GM21528 (cell line): Measurements from ENCODE around the gene SHISA9.

ENCODE experiments used
- ATAC-seq: cut with Tn5 transposase; IDR thresholded peaks from one replicate; pipeline ENCODE4 v1.9.1; 2021; ENCODE audit warnings: mild to moderate bottlenecking, moderate library complexity; ENCODE audit not compliant: unreplicated experiment, low FRiP score

Gene SHISA9

GRCh38 chr16:13154799-13155198 is 253.4 kb downstream of the SHISA9 start:
- ATAC-seq: no peak

DNA sequence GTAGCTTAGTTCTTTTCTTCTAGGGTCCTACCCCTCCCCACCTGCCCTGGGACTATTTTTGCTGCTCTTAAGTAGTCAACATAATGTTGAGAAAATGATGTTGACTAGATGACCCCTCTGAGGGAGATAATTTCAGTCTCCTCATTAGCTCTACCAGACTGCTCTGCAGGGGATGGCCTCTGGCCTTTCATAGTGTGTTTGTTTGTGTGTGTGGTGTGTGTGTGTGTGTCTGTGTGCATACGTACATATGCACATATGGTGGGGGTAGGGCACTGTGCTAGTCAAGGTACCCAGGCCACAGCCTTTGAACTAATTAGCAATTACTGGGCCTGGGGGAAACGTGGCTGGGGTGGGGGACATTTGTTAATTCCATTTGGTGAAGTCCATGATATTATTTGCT is 254.0 kb downstream of the SHISA9 start:
- no peak for ATAC-seq

- ATAC-seq: no peak
Observed at GRCh38 chr16:13155780-13156179, 254.4 kb downstream of the SHISA9 start.

DNA sequence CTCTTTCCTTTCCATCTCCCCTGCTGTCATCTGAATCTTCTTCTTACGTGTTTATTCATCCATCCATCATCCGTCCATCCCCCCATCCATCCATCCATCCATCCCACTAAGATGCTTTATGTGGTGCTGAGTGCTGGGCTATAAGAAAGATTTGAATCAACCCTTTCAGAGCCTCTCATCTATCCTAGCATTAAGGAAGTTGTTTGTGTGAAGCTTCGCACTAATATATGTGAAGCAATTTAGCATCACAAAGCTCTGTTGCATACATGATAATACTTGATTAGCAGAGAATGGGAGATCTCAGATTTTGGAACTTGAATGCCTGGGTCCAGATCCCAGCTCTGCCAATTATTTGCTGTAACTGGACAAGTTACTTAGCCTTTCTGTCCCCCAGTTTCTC is 255.7 kb downstream of the SHISA9 start:
- no peak for ATAC-seq

DNA sequence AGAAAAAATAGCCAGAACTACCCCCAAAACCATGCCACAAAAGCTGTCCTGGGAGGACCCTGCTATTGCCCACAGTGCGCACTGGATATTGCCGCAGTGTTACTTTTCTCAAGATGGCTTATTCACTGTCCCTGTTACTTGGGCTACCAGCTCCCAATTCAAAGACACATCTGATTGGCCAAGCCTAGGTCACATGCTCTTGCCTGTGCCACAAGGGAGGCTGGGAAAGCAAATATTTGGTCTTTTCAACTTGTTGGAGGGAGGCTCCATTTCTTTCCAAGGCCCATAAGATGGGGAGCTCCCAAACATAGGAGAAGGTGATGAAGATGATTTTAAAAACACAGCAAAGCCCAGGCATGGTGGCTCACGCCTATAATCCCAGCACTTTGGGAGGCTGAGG is 257.0 kb downstream of the SHISA9 start:
- no peak for ATAC-seq

DNA sequence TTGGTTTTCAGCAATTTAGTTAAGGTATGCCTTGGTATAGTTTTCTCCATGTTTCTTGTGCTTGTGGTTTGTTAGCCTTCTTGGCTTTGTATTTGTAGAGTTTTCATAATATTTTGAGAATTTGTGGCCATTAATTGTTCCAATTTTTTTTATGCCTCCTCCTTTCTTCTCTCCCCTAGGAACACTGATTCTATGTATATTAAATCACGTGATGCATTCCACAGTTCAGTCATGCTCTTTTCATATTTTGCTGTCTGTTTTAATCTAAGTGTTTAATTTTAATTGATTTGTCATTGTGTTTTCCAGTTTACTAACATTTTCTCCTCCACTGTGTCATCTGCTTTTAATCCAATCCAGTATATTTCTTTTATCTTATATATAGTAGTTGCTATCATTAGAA is 263.6 kb downstream of the SHISA9 start:
- no peak for ATAC-seq

DNA sequence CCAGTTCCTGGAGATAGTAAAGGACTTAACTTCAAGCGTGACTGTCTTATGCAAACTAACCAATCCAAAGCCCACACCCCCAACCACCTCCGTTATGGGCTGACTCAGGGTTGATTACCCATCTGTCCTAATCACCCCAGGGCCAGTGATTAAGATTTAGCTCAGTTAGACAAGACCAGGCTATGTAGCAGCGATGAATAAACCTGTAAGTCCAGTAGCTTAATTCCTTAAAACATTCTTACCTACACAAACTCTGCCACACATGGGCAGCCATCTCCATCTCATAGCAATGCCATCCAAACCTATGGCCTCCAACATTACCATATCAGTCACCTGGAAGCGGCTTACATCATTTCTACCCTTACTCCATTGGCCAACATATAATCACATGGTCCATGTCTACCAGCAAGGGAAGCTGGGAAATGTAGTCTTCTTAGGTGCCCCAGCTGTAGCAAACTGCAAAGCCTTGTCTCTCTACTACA is 266.7 kb downstream of the SHISA9 start:
- no peak for ATAC-seq

- ATAC-seq: no peak
Observed at GRCh38 chr16:13171313-13171712, 269.9 kb downstream of the SHISA9 start.

DNA sequence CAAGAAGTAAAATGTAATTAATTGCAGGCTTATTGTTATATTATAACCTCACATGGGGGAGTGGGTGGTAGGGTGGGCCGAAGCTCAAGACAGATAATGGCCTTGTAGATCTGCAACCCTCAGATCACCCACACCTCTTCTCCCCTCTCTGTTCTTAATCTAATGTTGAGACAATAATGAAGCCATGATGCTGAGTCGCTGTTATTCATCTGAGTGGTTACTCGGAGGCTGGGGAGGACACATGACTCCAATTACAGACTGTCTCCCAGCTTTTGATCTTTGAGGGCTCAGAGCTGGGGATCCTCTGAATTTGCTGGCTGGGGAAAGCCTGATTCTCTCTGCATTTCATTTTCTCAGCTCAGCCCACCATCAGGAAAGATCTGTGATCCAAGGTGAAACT is 275.3 kb downstream of the SHISA9 start:
- no peak for ATAC-seq

GRCh38 chr16:13178318-13178717 is 276.9 kb downstream of the SHISA9 start:
- ATAC-seq: no peak

- ATAC-seq: no peak
Observed at GRCh38 chr16:13181432-13181831, 280.0 kb downstream of the SHISA9 start.

- ATAC-seq: no peak
Observed at GRCh38 chr16:13186813-13187212, 285.4 kb downstream of the SHISA9 start.

DNA sequence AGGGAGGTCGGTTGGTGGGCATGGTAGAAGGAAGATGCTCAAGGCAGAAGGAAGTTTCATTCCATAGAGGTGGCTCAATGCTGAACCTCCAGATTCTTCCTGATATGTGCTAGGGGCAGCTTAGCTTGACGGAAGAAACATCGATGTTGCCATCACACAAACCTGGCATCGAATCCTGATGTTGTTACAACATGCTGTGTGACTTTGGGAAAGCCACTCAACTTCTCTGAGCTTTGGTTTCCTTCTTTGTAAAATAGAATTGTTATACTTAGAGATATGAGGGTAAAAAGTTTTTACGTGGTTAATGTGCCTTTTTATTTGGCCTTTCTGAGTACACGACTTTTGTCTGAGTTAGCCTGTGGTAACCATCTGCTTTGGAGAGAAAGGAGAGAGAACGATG is 287.9 kb downstream of the SHISA9 start:
- no peak for ATAC-seq

DNA sequence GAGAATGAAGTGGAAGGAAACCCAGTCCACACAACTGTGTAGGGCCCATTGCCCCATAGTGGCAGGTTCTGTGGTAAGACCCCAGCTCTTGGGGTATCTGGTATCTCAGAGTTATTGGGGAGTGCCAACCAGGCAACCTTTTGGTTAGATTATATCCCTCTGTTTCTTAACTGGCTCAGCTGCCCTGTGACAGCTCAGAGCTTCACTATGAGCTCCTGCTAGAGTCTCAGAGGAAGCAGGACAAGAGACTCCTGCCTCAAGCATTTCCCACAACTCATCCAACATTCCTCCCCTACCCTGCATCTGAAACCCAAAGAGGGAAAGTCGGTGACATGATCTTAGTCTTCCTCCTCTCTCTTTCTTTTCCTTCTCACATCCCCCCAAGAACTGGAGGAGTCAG is 292.3 kb downstream of the SHISA9 start:
- ATAC-seq: no peak

DNA sequence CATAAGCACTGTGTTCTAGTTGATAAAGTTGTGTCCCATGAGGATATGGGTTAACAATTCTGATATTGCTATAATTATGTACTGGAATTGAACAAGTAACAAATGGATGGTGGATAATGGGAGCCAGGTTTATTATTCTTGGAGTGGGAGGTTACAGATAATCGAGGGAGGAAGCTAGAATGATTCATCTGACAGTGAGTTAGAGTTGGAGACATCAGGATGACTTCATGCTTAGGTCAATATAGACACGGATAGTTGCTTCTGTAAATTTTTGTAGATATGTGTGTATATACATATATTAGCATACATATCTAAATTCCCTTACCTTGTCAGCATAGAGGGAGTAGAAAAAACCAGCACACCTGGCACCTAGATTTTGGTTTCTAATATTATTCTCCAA is 293.4 kb downstream of the SHISA9 start:
- no peak for ATAC-seq

GRCh38 chr16:13203725-13204124 is 302.3 kb downstream of the SHISA9 start:
- no peak for ATAC-seq

GRCh38 chr16:13205352-13205751 is 304.0 kb downstream of the SHISA9 start:
- no peak for ATAC-seq

DNA sequence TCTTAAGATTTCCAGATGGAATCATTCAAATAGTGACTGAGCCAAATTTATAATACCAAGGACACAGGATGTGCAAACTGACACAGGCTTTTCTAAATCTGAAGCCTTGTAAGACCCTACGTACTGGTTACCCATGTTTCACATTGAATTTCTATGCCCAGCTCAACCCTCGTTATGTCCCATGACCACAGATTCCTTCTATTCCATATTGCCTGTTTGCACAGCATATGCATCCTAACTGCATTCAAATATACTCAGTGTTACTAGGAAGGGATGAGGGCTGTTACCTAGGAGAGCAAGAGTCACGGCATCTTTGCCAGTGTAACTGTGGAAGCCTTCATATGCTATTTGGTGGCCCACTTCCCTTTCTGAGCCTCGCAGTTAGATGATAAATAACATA is 305.2 kb downstream of the SHISA9 start:
- no peak for ATAC-seq

- no peak for ATAC-seq
Observed at GRCh38 chr16:13207151-13207550, 305.8 kb downstream of the SHISA9 start.

DNA sequence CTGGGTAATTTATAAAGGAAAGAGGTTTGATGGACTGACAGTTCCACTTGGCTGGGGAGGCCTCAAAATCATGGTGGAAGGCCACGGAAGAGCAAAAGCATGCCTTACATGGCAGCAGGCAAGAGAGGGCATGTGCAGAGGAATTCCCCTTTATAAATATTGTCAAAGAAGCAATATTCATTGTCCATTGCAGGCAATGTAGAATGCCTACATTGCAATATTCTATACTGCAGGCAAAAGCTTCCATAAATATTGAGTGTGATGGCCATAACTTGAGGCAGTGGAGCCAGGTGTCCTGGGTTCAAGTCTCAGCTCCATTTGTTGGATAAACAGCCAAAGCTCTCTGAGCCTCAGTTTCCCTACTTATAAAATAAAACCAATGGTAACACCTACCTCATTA is 322.3 kb downstream of the SHISA9 start:
- ATAC-seq: no peak

- no peak for ATAC-seq
Observed at GRCh38 chr16:13229039-13229438, 327.6 kb downstream of the SHISA9 start.

DNA sequence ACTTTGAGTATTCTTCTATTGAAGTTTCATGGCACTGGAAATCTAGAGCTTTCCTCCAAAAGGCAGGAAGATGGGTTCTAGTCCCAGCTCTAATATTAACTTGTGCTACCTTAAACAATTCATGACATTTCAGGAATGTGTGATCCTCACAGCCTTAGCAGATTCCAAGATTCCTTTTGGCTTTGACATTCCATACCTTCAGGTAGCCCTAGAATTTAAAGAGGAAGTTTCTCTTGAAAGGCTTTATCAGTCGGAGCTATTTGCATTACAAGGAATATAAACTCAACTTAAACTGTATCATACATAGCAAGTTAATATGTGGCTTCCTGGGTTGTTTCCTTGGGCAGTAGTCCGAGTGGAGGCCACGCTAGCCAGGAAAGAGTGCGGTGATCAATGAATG is 330.0 kb downstream of the SHISA9 start:
- ATAC-seq: no peak

DNA sequence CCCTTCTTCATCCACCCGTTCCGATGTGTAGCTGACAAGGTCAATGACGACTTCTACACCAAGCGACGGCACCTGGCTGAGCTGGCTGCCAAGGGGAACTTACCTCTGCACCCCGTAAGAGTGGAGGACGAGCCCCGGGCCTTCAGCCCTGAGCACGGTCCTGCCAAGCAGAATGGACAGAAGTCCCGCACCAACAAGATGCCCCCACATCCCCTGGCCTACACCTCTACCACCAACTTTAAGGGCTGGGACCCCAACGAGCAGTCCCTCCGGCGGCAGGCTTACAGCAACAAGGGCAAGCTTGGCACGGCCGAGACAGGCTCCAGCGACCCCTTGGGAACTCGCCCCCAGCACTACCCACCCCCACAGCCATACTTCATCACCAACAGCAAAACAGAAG is 333.6 kb downstream of the SHISA9 start:
- no peak for ATAC-seq
